Measurements from ENCODE around the gene RPL12.
"Not testable (repeated sequence)": the region's sequence is repeated elsewhere in the genome, so short reads cannot be mapped to it uniquely, and the experiment has no call there.

Gene RPL12

GRCh38 chr9:127473501-127473900 is 22.3 kb upstream of the RPL12 start:
- DNase-seq (ENCODE audit: low read depth, low spot score): no peak
- Histone ChIP-seq H3K4me1 (ENCODE audit: control insufficient read depth, insufficient read depth, low read length) (no peaks in the 10 kb centered on the region), H3K9me3 (ENCODE audit: control insufficient read depth, insufficient read depth, low read length) (no peaks in the 10 kb centered on the region), H3K4me3 (ENCODE audit: low read length) (no peak overlapping the region), H3K36me3 (ENCODE audit: control insufficient read depth, insufficient read depth, low read length) (peaks cover 2% of the 10 kb centered on the region; the same call in 1 of the 2 replicates), H3K27ac (ENCODE audit: low read length) (no peak overlapping the region), H3K27me3 (ENCODE audit: control insufficient read depth, insufficient read depth, low read length) (no peaks in the 10 kb centered on the region)
- WGBS (ENCODE audit: insufficient coverage, insufficient read length): no CpG with 5 or more reads among the region's 10 CpGs

- Histone ChIP-seq H3K4me3 (ENCODE audit: low read length) (no peak overlapping the region), H3K9me3 (ENCODE audit: control insufficient read depth, insufficient read depth, low read length) (no peaks in the 10 kb centered on the region), H3K4me1 (ENCODE audit: control insufficient read depth, insufficient read depth, low read length) (no peaks in the 10 kb centered on the region), H3K36me3 (ENCODE audit: control insufficient read depth, insufficient read depth, low read length) (peaks cover 2% of the 10 kb centered on the region; the same call in 1 of the 2 replicates), H3K27ac (ENCODE audit: low read length) (no peak overlapping the region), H3K27me3 (ENCODE audit: control insufficient read depth, insufficient read depth, low read length) (no peaks in the 10 kb centered on the region)
- no peak for DNase-seq (ENCODE audit: low read depth, low spot score)
- WGBS (ENCODE audit: insufficient coverage, insufficient read length): no CpG with 5 or more reads among the region's 3 CpGs
Measured at GRCh38 chr9:127470662-127471061, 19.5 kb upstream of the RPL12 start.

- no peaks in the 10 kb centered on the region for H3K9me3 ChIP-seq (ENCODE audit: control insufficient read depth, insufficient read depth, low read length)
- no peaks in the 10 kb centered on the region for H3K4me1 ChIP-seq (ENCODE audit: control insufficient read depth, insufficient read depth, low read length)
- H3K36me3 ChIP-seq (ENCODE audit: control insufficient read depth, insufficient read depth, low read length): peaks cover 8% of the 10 kb centered on the region; the same call in 1 of the 2 replicates
- no CpG with 5 or more reads among the region's 14 CpGs for WGBS (ENCODE audit: insufficient coverage, insufficient read length)
- DNase-seq (ENCODE audit: low read depth, low spot score): no peak
- no peaks in the 10 kb centered on the region for H3K27me3 ChIP-seq (ENCODE audit: control insufficient read depth, insufficient read depth, low read length)
- no peak overlapping the region for H3K27ac ChIP-seq (ENCODE audit: low read length)
- H3K4me3 ChIP-seq (ENCODE audit: low read length): no peak overlapping the region
Measured at GRCh38 chr9:127467621-127468020, 16.4 kb upstream of the RPL12 start.

- H3K36me3 ChIP-seq (ENCODE audit: control insufficient read depth, insufficient read depth, low read length): peaks cover 10% of the 10 kb centered on the region
- no CpG with 5 or more reads among the region's 5 CpGs for WGBS (ENCODE audit: insufficient coverage, insufficient read length)
- H3K4me3 ChIP-seq (ENCODE audit: low read length): not testable (repeated sequence)
Measured at GRCh38 chr9:127466407-127466917, 15.3 kb upstream of the RPL12 start.

GRCh38 chr9:127463911-127464310 is 12.7 kb upstream of the RPL12 start:
- H3K27ac ChIP-seq (ENCODE audit: low read length): no peak overlapping the region
- H3K9me3 ChIP-seq (ENCODE audit: control insufficient read depth, insufficient read depth, low read length): no peaks in the 10 kb centered on the region
- no peak for DNase-seq (ENCODE audit: low read depth, low spot score)
- peaks cover 19% of the 10 kb centered on the region for H3K36me3 ChIP-seq (ENCODE audit: control insufficient read depth, insufficient read depth, low read length)
- no peaks in the 10 kb centered on the region for H3K4me1 ChIP-seq (ENCODE audit: control insufficient read depth, insufficient read depth, low read length)
- no peaks in the 10 kb centered on the region for H3K27me3 ChIP-seq (ENCODE audit: control insufficient read depth, insufficient read depth, low read length)
- WGBS (ENCODE audit: insufficient coverage, insufficient read length): no CpG with 5 or more reads among the region's 7 CpGs
- no peak overlapping the region for H3K4me3 ChIP-seq (ENCODE audit: low read length)

More at GRCh38 chr9:127466407-127466917, 15.3 kb upstream of the RPL12 start:
- H3K27ac ChIP-seq (ENCODE audit: low read length); H3K9me3 ChIP-seq (ENCODE audit: control insufficient read depth, insufficient read depth, low read length); DNase-seq (ENCODE audit: low read depth, low spot score); H3K27me3 ChIP-seq (ENCODE audit: control insufficient read depth, insufficient read depth, low read length); H3K4me1 ChIP-seq (ENCODE audit: control insufficient read depth, insufficient read depth, low read length): not testable (repeated sequence)

- Histone ChIP-seq H3K27ac (ENCODE audit: low read length) (no peak overlapping the region), H3K4me1 (ENCODE audit: control insufficient read depth, insufficient read depth, low read length) (no peaks in the 10 kb centered on the region), H3K4me3 (ENCODE audit: low read length) (no peak overlapping the region), H3K36me3 (ENCODE audit: control insufficient read depth, insufficient read depth, low read length) (peaks cover 20% of the 10 kb centered on the region), H3K27me3 (ENCODE audit: control insufficient read depth, insufficient read depth, low read length) (no peaks in the 10 kb centered on the region), H3K9me3 (ENCODE audit: control insufficient read depth, insufficient read depth, low read length) (no peaks in the 10 kb centered on the region)
- WGBS (ENCODE audit: insufficient coverage, insufficient read length): no CpG with 5 or more reads among the region's 3 CpGs
- DNase-seq (ENCODE audit: low read depth, low spot score): no peak
Measured at GRCh38 chr9:127463382-127463781, 12.2 kb upstream of the RPL12 start.

GRCh38 chr9:127458921-127459320 is 7.7 kb upstream of the RPL12 start:
- Histone ChIP-seq H3K36me3 (ENCODE audit: control insufficient read depth, insufficient read depth, low read length) (peaks cover 21% of the 10 kb centered on the region), H3K27me3 (ENCODE audit: control insufficient read depth, insufficient read depth, low read length) (no peaks in the 10 kb centered on the region), H3K4me3 (ENCODE audit: low read length) (no peak overlapping the region), H3K4me1 (ENCODE audit: control insufficient read depth, insufficient read depth, low read length) (no peaks in the 10 kb centered on the region), H3K27ac (ENCODE audit: low read length) (no peak overlapping the region), H3K9me3 (ENCODE audit: control insufficient read depth, insufficient read depth, low read length) (no peaks in the 10 kb centered on the region)
- no CpG with 5 or more reads among the region's 9 CpGs for WGBS (ENCODE audit: insufficient coverage, insufficient read length)
- DNase-seq (ENCODE audit: low read depth, low spot score): no peak

- H3K9me3 ChIP-seq (ENCODE audit: control insufficient read depth, insufficient read depth, low read length): no peaks in the 10 kb centered on the region
- H3K27me3 ChIP-seq (ENCODE audit: control insufficient read depth, insufficient read depth, low read length): no peaks in the 10 kb centered on the region
- no peak overlapping the region for H3K27ac ChIP-seq (ENCODE audit: low read length)
- H3K36me3 ChIP-seq (ENCODE audit: control insufficient read depth, insufficient read depth, low read length): peaks cover 20% of the 10 kb centered on the region
- H3K4me1 ChIP-seq (ENCODE audit: control insufficient read depth, insufficient read depth, low read length): 0 out of 2 replicates have a peak, but pooled peaks cover 1% of the 10 kb centered on the region
- DNase-seq (ENCODE audit: low read depth, low spot score): no peak
- no CpG with 5 or more reads among the region's 17 CpGs for WGBS (ENCODE audit: insufficient coverage, insufficient read length)
- H3K4me3 ChIP-seq (ENCODE audit: low read length): no peak overlapping the region
Measured at GRCh38 chr9:127457191-127457878, 6.1 kb upstream of the RPL12 start.

- H3K36me3 ChIP-seq (ENCODE audit: control insufficient read depth, insufficient read depth, low read length): peaks cover 18% of the 10 kb centered on the region; the same call in 1 of the 2 replicates
- no peak for DNase-seq (ENCODE audit: low read depth, low spot score)
Measured at GRCh38 chr9:127455324-127455992, 4.3 kb upstream of the RPL12 start.

GRCh38 chr9:127452691-127453090 is 1.5 kb upstream of the RPL12 start:
- H3K4me3 ChIP-seq (ENCODE audit: low read length): no peak overlapping the region; the same call in 1 of the 2 replicates
- WGBS (ENCODE audit: insufficient coverage, insufficient read length): no CpG with 5 or more reads among the region's 4 CpGs
- H3K4me1 ChIP-seq (ENCODE audit: control insufficient read depth, insufficient read depth, low read length): peaks cover 1% of the 10 kb centered on the region; the same call in 1 of the 2 replicates
- no peak overlapping the region for H3K27ac ChIP-seq (ENCODE audit: low read length)
- DNase-seq (ENCODE audit: low read depth, low spot score): no peak
- no peaks in the 10 kb centered on the region for H3K9me3 ChIP-seq (ENCODE audit: control insufficient read depth, insufficient read depth, low read length)
- no peaks in the 10 kb centered on the region for H3K27me3 ChIP-seq (ENCODE audit: control insufficient read depth, insufficient read depth, low read length)
- peaks cover 35% of the 10 kb centered on the region for H3K36me3 ChIP-seq (ENCODE audit: control insufficient read depth, insufficient read depth, low read length)

More at GRCh38 chr9:127455324-127455992, 4.3 kb upstream of the RPL12 start:
- Histone ChIP-seq H3K9me3 (ENCODE audit: control insufficient read depth, insufficient read depth, low read length) (no peaks in the 10 kb centered on the region), H3K27me3 (ENCODE audit: control insufficient read depth, insufficient read depth, low read length) (no peaks in the 10 kb centered on the region), H3K27ac (ENCODE audit: low read length) (no peak overlapping the region), H3K4me3 (ENCODE audit: low read length) (no peak overlapping the region), H3K4me1 (ENCODE audit: control insufficient read depth, insufficient read depth, low read length) (peaks cover 1% of the 10 kb centered on the region; the same call in 1 of the 2 replicates)
- WGBS (ENCODE audit: insufficient coverage, insufficient read length): no CpG with 5 or more reads among the region's 6 CpGs

Measured in iPS DF 6.9 (cell line).